Measurements from ENCODE around the gene TRIP11.

The TRIP11 gene

DNA sequence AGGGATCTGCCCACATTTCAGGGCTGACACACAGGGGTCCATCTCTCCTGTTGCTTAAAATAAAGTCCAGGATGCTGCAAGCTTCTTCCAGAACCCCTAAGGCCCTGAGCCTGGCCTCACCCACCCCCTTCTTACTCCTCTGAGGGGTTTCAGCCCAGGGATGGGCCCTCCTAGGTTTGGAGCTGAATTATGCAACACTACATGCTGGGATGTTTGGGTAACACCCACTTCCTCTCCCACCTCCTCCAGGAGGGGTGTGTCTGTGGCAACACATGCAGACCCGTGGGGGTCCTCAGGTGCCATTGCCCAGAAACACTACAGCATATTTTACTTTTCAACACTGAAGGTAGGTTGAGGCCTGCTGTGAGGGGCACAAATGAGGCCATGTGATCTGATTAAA is 97.7 kb downstream of the TRIP11 start:
- Histone ChIP-seq H3K9me2 (replicated peaks; ENCODE audit: low read depth, low read length) (no peaks in the 10 kb centered on the region), H2AFZ (ENCODE audit: low read length) (0 out of 2 replicates have a peak overlapping the region, but pooled peaks have one; percentile 52), H3K9ac (ENCODE audit: low read depth, low read length, poor library complexity, severe bottlenecking) (no peak overlapping the region), H3K9me3 (ENCODE audit: insufficient read depth, low read depth, low read length) (no peaks in the 10 kb centered on the region), H3F3A (ENCODE audit: low read depth) (no peaks in the 10 kb centered on the region), H3K4me3 (ENCODE audit: low read length, poor library complexity, severe bottlenecking) (no peak overlapping the region), H3K27me3 (ENCODE audit: insufficient read depth, low read length, poor library complexity, severe bottlenecking) (no peaks in the 10 kb centered on the region), H4K20me1 (ENCODE audit: insufficient read depth, low read length, poor library complexity, severe bottlenecking) (no peaks in the 10 kb centered on the region), H3K4me1 (ENCODE audit: insufficient read depth, low read length, poor library complexity, severe bottlenecking) (no peaks in the 10 kb centered on the region), H3K4me2 (ENCODE audit: low read depth, low read length, poor library complexity, severe bottlenecking) (no peak overlapping the region), H3K79me2 (ENCODE audit: insufficient read depth, low read length) (no peaks in the 10 kb centered on the region), H3K36me3 (ENCODE audit: insufficient read depth, low read length) (no peaks in the 10 kb centered on the region)
- TF ChIP-seq EZH2phosphoT487 (IDR thresholded peaks at IDR 0.05; ENCODE audit: borderline replicate concordance) = no peak
- no peak for TF ChIP-seq CTCF (conservative IDR thresholded peaks at IDR 0.05; ENCODE audit: low read length)

GRCh38 chr14:91940209-91940608 is 99.7 kb downstream of the TRIP11 start:
- Histone ChIP-seq H3K4me2 (ENCODE audit: low read depth, low read length, poor library complexity, severe bottlenecking) (no peak overlapping the region), H3K9me2 (replicated peaks; ENCODE audit: low read depth, low read length) (no peaks in the 10 kb centered on the region), H2AFZ (ENCODE audit: low read length) (no peak overlapping the region), H3K4me1 (ENCODE audit: insufficient read depth, low read length, poor library complexity, severe bottlenecking) (no peaks in the 10 kb centered on the region), H3K9ac (ENCODE audit: low read depth, low read length, poor library complexity, severe bottlenecking) (no peak overlapping the region), H3K27me3 (ENCODE audit: insufficient read depth, low read length, poor library complexity, severe bottlenecking) (no peaks in the 10 kb centered on the region), H3K79me2 (ENCODE audit: insufficient read depth, low read length) (no peaks in the 10 kb centered on the region), H3K4me3 (ENCODE audit: low read length, poor library complexity, severe bottlenecking) (no peak overlapping the region), H3K9me3 (ENCODE audit: insufficient read depth, low read depth, low read length) (no peaks in the 10 kb centered on the region), H3K36me3 (ENCODE audit: insufficient read depth, low read length) (no peaks in the 10 kb centered on the region), H3F3A (ENCODE audit: low read depth) (no peaks in the 10 kb centered on the region), H4K20me1 (ENCODE audit: insufficient read depth, low read length, poor library complexity, severe bottlenecking) (no peaks in the 10 kb centered on the region)
- TF ChIP-seq EZH2phosphoT487 (IDR thresholded peaks at IDR 0.05; ENCODE audit: borderline replicate concordance) = no peak
- no peak for TF ChIP-seq CTCF (conservative IDR thresholded peaks at IDR 0.05; ENCODE audit: low read length)

- Histone ChIP-seq H2AFZ (ENCODE audit: low read length) (no peak overlapping the region), H3F3A (ENCODE audit: low read depth) (no peaks in the 10 kb centered on the region), H3K9ac (ENCODE audit: low read depth, low read length, poor library complexity, severe bottlenecking) (no peak overlapping the region), H3K36me3 (ENCODE audit: insufficient read depth, low read length) (no peaks in the 10 kb centered on the region), H3K4me2 (ENCODE audit: low read depth, low read length, poor library complexity, severe bottlenecking) (no peak overlapping the region), H3K9me3 (ENCODE audit: insufficient read depth, low read depth, low read length) (no peaks in the 10 kb centered on the region), H3K9me2 (replicated peaks; ENCODE audit: low read depth, low read length) (no peaks in the 10 kb centered on the region), H3K79me2 (ENCODE audit: insufficient read depth, low read length) (no peaks in the 10 kb centered on the region), H3K27me3 (ENCODE audit: insufficient read depth, low read length, poor library complexity, severe bottlenecking) (no peaks in the 10 kb centered on the region), H4K20me1 (ENCODE audit: insufficient read depth, low read length, poor library complexity, severe bottlenecking) (no peaks in the 10 kb centered on the region), H3K4me1 (ENCODE audit: insufficient read depth, low read length, poor library complexity, severe bottlenecking) (no peaks in the 10 kb centered on the region), H3K4me3 (ENCODE audit: low read length, poor library complexity, severe bottlenecking) (no peak overlapping the region)
- TF ChIP-seq CTCF (conservative IDR thresholded peaks at IDR 0.05; ENCODE audit: low read length) (no peak), EZH2phosphoT487 (IDR thresholded peaks at IDR 0.05; ENCODE audit: borderline replicate concordance) (no peak)
Observed at GRCh38 chr14:91935586-91935985, 104.3 kb downstream of the TRIP11 start.
